HCT116 (cell line): ENCODE data around the gene MAP3K7CL. TPM values are rescaled to one million over a fixed set of nuclear protein-coding genes. Genes with fewer than 3 reads are reported as not detected.

Experiments
- ATAC-seq: fragments of 200-7000 bp; cut with Tn5 transposase; 2 replicates; pipeline ENCODE4 v1.9.1; 2020; ENCODE audit warnings: mild to moderate bottlenecking, moderate library complexity
- BruUV-seq: library from RNA; stranded (reverse); fragments of 400-500 nt; replicated peaks from 2 replicates; lab custom pipeline; 2021; lab: Mats Ljungman, UMichigan
- CTCF ChIA-PET: fragments of 300-600 bp; sonication (Branson Sonifier 250); formaldehyde crosslinking; loops from one replicate; lab custom pipeline; 2021; ENCODE audit warnings: antibody characterized with exemption; lab: Charles Lee
- POLR2A ChIA-PET: fragments of 300-600, 350-600 bp; sonication (Branson Sonifier 250); formaldehyde crosslinking; loops from one replicate; lab custom pipeline; 2021; ENCODE audit warnings: antibody characterized with exemption; lab: Charles Lee
- RAD21 ChIA-PET, 2 experiments: fragments of 300-600 bp; sonication (Branson Sonifier 250); formaldehyde crosslinking; loops; one replicate each; lab custom pipeline; 2023; ENCODE audit warnings: low total read pairs in 2 of 2; ENCODE audit not compliant: uncharacterized antibody in 2 of 2, unreplicated experiment in 2 of 2, low non-redundant PET in 1 of 2; lab: Charles Lee
- DNase-seq: peaks from one replicate; pipeline ENCODE4 v3.0.0-alpha.2; 2010; ENCODE audit warnings: low read depth, low spot score
- H2AFZ ChIP-seq: fragments of 200-600 bp; shearing (Covaris generic), sonication (generic); 2 replicates; pipeline ENCODE4 v1.6.1; 2017; ENCODE audit warnings: low read depth, mixed run types, mixed read lengths, antibody characterized with exemption, low read length; ENCODE audit not compliant: poor library complexity, severe bottlenecking
- H3K27ac ChIP-seq: 2 replicates; pipeline ENCODE4 v1.5.1; 2012; ENCODE audit warnings: low read depth, low read length
- H3K27me3 ChIP-seq: fragments of 200-600 bp; sonication (generic); 2 replicates; pipeline ENCODE4 v1.6.1; 2016; ENCODE audit warnings: mixed run types, low read length, mixed read lengths; ENCODE audit not compliant: insufficient read depth
- H3K36me3 ChIP-seq, 2 experiments: fragments of 200-500 bp in 1 of 2; fragments of 200-600 bp in 1 of 2; sonication (Bioruptor generic) in 1 of 2; sonication (generic) in 1 of 2; 2 replicates each; pipeline versions ENCODE4 v1.5.1 to v1.6.1; 2014 to 2016; ENCODE audit warnings: low read length in 2 of 2, inconsistent platforms in 1 of 2, mixed read lengths in 1 of 2, mixed run types in 1 of 2; ENCODE audit not compliant: insufficient read depth in 2 of 2, control insufficient read depth in 1 of 2
- H3K4me1 ChIP-seq, 2 experiments: fragments of 200-600 bp in 1 of 2; sonication (generic) in 1 of 2; 2 replicates each; pipeline versions ENCODE4 v1.5.1 to v1.6.1; 2012 to 2017; ENCODE audit warnings: low read length in 2 of 2, inconsistent platforms in 1 of 2, mild to moderate bottlenecking in 1 of 2, mixed read lengths in 1 of 2, mixed run types in 1 of 2, moderate library complexity in 1 of 2; ENCODE audit not compliant: insufficient read depth in 2 of 2, control insufficient read depth in 1 of 2
- H3K4me2 ChIP-seq: fragments of 200-600 bp; sonication (generic); 2 replicates; pipeline ENCODE4 v1.6.1; 2017; ENCODE audit warnings: mixed run types, low read length, mixed read lengths
- H3K4me3 ChIP-seq, 2 experiments: fragments of 200-600 bp in 1 of 2; sonication (generic) in 1 of 2; replicated peaks in 1 of 2; 2 replicates each; pipeline ENCODE4 v1.5.1; 2011 to 2016; ENCODE audit warnings: low read length in 2 of 2, control low read depth in 1 of 2, low read depth in 1 of 2, mild to moderate bottlenecking in 1 of 2, mixed read lengths in 1 of 2, mixed run types in 1 of 2
- H3K79me2 ChIP-seq: fragments of 200-600 bp; sonication (generic); 2 replicates; pipeline ENCODE4 v1.6.1; 2017; ENCODE audit warnings: mild to moderate bottlenecking, mixed run types, low read length, moderate library complexity, mixed read lengths; ENCODE audit not compliant: insufficient read depth
- H3K9ac ChIP-seq: fragments of 200-600 bp; sonication (generic); 2 replicates; pipeline ENCODE4 v1.6.1; 2016; ENCODE audit warnings: low read length, mixed read lengths
- H3K9me2 ChIP-seq: fragments of 200-600 bp; sonication (generic), shearing (Covaris generic); 2 replicates; pipeline ENCODE4 v1.6.1; 2017; ENCODE audit warnings: mixed run types, mild to moderate bottlenecking, moderate library complexity; ENCODE audit not compliant: insufficient read depth
- H3K9me3 ChIP-seq, 2 experiments: fragments of 200-500 bp in 1 of 2; fragments of 200-600 bp in 1 of 2; sonication (Bioruptor generic) in 1 of 2; sonication (generic) in 1 of 2; 2 replicates each; pipeline ENCODE4 v1.6.1; 2014 to 2017; ENCODE audit warnings: low read length in 2 of 2, mixed read lengths in 2 of 2, inconsistent platforms in 1 of 2, low read depth in 1 of 2, mild to moderate bottlenecking in 1 of 2, mixed run types in 1 of 2, moderate library complexity in 1 of 2; ENCODE audit not compliant: control insufficient read depth in 1 of 2, insufficient read depth in 1 of 2
- H4K20me1 ChIP-seq: fragments of 200-600 bp; sonication (generic), shearing (Covaris generic); 2 replicates; pipeline ENCODE4 v1.6.1; 2017; ENCODE audit warnings: mixed run types, mild to moderate bottlenecking, moderate library complexity; ENCODE audit not compliant: insufficient read depth
- CBX3 ChIP-seq: IDR thresholded peaks from 2 replicates; pipeline ENCODE4 v1.6.1; 2012; ENCODE audit warnings: low read depth
- ELF1 ChIP-seq: IDR thresholded peaks from 2 replicates; pipeline ENCODE4 v1.6.1; 2012; ENCODE audit warnings: low read depth, borderline replicate concordance
- EZH2 ChIP-seq: fragments of 200-600 bp; sonication (generic); IDR thresholded peaks from 2 replicates; pipeline ENCODE4 v1.6.1; 2017; ENCODE audit warnings: antibody characterized with exemption, mixed run types
- FOSL1 ChIP-seq: IDR thresholded peaks from 2 replicates; pipeline ENCODE4 v1.6.1; 2012; ENCODE audit warnings: low read depth
- POLR2A ChIP-seq: IDR thresholded peaks from 2 replicates; pipeline ENCODE4 v1.7.0; 2011; ENCODE audit warnings: borderline replicate concordance; ENCODE audit not compliant: insufficient read depth, insufficient read length; ENCODE audit errors: extremely low read depth
- SP1 ChIP-seq: IDR thresholded peaks from 2 replicates; pipeline ENCODE4 v1.6.1; 2012; ENCODE audit warnings: low read depth
- TCF7L2 ChIP-seq: IDR thresholded peaks from 2 replicates; pipeline ENCODE4 v1.7.0; 2011; ENCODE audit warnings: borderline replicate concordance, inconsistent platforms; ENCODE audit not compliant: insufficient read depth, insufficient read length; ENCODE audit errors: extremely low read depth
- ZNF274 ChIP-seq: fragments of 200-500 bp; sonication (Bioruptor generic); IDR thresholded peaks from 2 replicates; pipeline ENCODE4 v1.6.1; 2014; ENCODE audit warnings: mild to moderate bottlenecking, low read depth, low read length, inconsistent platforms
- intact Hi-C: fragments of 100-400 bp; cut with micrococcal nuclease; formaldehyde crosslinking; loops from 2 replicates; pipeline ENCODE4 v1.10.0; 2022
- total RNA-seq: library from RNA; stranded (reverse); gene quantifications from one replicate; pipeline ENCODE4 v1.2.1, GENCODE V29; 2021; ENCODE audit not compliant: unreplicated experiment
- TF ChIP-seq, protein P1 (sequence below): IDR thresholded peaks from 2 replicates; pipeline ENCODE4 v1.6.1; 2012
- TF ChIP-seq, protein P2 (sequence below): IDR thresholded peaks from 2 replicates; pipeline ENCODE4 v1.6.1; 2012
- TF ChIP-seq, protein P3 (sequence below), 3 experiments: fragments of 200-600 bp in 1 of 3; sonication (generic) in 1 of 3; IDR thresholded peaks in 2 of 3; conservative IDR thresholded peaks in 1 of 3; 2 replicates each; pipeline ENCODE4 v1.5.1; 2012 to 2017; ENCODE audit warnings: low read depth in 2 of 3, low read length in 2 of 3, antibody characterized with exemption in 1 of 3, borderline replicate concordance in 1 of 3, control low read depth in 1 of 3, mild to moderate bottlenecking in 1 of 3, mixed read lengths in 1 of 3, mixed run types in 1 of 3, moderate library complexity in 1 of 3; ENCODE audit not compliant: insufficient read depth in 1 of 3
- TF ChIP-seq, protein P4 (sequence below): IDR thresholded peaks from 2 replicates; pipeline ENCODE4 v1.6.1; 2012; ENCODE audit warnings: low read depth

MAP3K7CL gene
- total RNA-seq, 1 experiment from 2014 or later = 0.57 TPM

DNA sequence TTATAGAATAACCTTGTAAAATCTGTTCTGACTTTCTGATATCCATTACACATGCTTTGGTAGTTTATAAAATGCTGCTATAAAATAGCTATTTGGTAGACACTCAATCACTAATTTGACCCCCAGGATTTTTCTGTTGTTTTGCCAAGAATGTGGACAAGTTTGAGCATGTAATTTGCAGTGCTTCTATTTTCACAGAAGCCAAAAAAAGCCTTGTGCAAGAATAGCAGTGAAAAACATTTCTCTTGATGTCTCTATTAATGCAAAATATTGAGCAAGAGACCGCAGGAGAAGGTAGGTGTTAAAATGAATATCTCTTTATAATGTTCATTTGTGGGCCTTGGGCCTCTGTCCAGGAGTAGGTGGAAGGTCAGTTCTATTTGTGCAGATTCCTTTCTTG is 22.5 kb downstream of the MAP3K7CL start:
- ChIA-PET POLR2A (no interaction called here), CTCF (no interaction called here), RAD21 (no interaction called here)
- Histone ChIP-seq H3K9me2 (no peaks in the 10 kb centered on the region), H3K9ac (no peak overlapping the region), H3K9me3 (no peaks in the 10 kb centered on the region), H4K20me1 (no peaks in the 10 kb centered on the region), H3K27me3 (no peaks in the 10 kb centered on the region), H3K36me3 (no peaks in the 10 kb centered on the region), H2AFZ (no peak overlapping the region), H3K4me2 (no peak overlapping the region), H3K27ac (no peak overlapping the region), H3K4me3 (no peak overlapping the region), H3K4me1 (0 out of 4 replicates have a peak, but pooled peaks cover 0 to 4% of the 10 kb centered on the region in 2 experiments), H3K79me2 (no peaks in the 10 kb centered on the region)
- no TSS peak for BruUV-seq
- no peak for ATAC-seq
- no peak for TF ChIP-seq SP1
- DNase-seq = no peak
- intact Hi-C loops = no loop called here

DNA sequence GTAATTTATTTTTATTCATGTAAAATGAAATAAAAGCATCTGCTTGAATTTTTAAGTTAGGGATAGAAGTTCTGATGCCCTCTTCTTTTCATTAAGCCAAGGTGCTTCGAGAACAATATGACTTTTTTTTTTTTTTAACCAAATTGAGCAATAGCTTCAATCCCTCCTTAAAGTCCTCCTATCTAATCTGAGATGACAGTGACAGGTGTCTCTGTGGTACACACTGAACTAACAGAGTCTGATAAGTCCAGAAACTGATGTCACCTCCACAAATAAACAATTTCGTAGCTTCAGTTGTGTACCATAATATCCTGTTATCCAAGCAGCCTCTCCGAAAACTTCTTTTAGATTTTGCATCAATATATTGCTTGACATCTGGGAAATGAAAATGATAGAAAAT is 23.8 kb downstream of the MAP3K7CL start:
- CTCF ChIA-PET = interaction anchor here (1.0 kb wide), 1 partner anchor 10 kb away, joined by 3 read pairs; no protein-coding TSS in a partner anchor
- ATAC-seq = no peak

More for the DNA sequence above, 23.8 kb downstream of the MAP3K7CL start:
- BruUV-seq = no TSS peak
- Histone ChIP-seq H3K9ac (no peak overlapping the region), H3K9me2 (no peaks in the 10 kb centered on the region), H3K4me3 (no peak overlapping the region), H3K4me1 (0 out of 4 replicates have a peak, but pooled peaks cover 0 to 4% of the 10 kb centered on the region in 2 experiments), H3K27ac (no peak overlapping the region), H3K79me2 (no peaks in the 10 kb centered on the region), H2AFZ (no peak overlapping the region), H3K4me2 (no peak overlapping the region), H4K20me1 (no peaks in the 10 kb centered on the region), H3K27me3 (no peaks in the 10 kb centered on the region), H3K36me3 (no peaks in the 10 kb centered on the region), H3K9me3 (no peaks in the 10 kb centered on the region)
- intact Hi-C loops = no loop called here
- RAD21 ChIA-PET = no interaction called here
- POLR2A ChIA-PET = no interaction called here
- TF ChIP-seq, protein P1, sequence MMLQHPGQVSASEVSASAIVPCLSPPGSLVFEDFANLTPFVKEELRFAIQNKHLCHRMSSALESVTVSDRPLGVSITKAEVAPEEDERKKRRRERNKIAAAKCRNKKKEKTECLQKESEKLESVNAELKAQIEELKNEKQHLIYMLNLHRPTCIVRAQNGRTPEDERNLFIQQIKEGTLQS = no peak
- TF ChIP-seq EZH2 (no peak), ZNF274 (no peak), TCF7L2 (no peak), FOSL1 (no peak), CBX3 (no peak), POLR2A (no peak), ELF1 (no peak)
- TF ChIP-seq, protein P2, sequence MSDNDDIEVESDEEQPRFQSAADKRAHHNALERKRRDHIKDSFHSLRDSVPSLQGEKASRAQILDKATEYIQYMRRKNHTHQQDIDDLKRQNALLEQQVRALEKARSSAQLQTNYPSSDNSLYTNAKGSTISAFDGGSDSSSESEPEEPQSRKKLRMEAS = no peak
- TF ChIP-seq, protein P3, sequence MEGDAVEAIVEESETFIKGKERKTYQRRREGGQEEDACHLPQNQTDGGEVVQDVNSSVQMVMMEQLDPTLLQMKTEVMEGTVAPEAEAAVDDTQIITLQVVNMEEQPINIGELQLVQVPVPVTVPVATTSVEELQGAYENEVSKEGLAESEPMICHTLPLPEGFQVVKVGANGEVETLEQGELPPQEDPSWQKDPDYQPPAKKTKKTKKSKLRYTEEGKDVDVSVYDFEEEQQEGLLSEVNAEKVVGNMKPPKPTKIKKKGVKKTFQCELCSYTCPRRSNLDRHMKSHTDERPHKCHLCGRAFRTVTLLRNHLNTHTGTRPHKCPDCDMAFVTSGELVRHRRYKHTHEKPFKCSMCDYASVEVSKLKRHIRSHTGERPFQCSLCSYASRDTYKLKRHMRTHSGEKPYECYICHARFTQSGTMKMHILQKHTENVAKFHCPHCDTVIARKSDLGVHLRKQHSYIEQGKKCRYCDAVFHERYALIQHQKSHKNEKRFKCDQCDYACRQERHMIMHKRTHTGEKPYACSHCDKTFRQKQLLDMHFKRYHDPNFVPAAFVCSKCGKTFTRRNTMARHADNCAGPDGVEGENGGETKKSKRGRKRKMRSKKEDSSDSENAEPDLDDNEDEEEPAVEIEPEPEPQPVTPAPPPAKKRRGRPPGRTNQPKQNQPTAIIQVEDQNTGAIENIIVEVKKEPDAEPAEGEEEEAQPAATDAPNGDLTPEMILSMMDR (IDR thresholded peaks at IDR 0.05 in 2 of 3, conservative IDR thresholded peaks at IDR 0.05 in 1 of 3; ENCODE audit: borderline replicate concordance in 1 of 3, insufficient read depth in 1 of 3, low read depth in 2 of 3, low read length in 2 of 3) = no peak
- TF ChIP-seq, protein P4, sequence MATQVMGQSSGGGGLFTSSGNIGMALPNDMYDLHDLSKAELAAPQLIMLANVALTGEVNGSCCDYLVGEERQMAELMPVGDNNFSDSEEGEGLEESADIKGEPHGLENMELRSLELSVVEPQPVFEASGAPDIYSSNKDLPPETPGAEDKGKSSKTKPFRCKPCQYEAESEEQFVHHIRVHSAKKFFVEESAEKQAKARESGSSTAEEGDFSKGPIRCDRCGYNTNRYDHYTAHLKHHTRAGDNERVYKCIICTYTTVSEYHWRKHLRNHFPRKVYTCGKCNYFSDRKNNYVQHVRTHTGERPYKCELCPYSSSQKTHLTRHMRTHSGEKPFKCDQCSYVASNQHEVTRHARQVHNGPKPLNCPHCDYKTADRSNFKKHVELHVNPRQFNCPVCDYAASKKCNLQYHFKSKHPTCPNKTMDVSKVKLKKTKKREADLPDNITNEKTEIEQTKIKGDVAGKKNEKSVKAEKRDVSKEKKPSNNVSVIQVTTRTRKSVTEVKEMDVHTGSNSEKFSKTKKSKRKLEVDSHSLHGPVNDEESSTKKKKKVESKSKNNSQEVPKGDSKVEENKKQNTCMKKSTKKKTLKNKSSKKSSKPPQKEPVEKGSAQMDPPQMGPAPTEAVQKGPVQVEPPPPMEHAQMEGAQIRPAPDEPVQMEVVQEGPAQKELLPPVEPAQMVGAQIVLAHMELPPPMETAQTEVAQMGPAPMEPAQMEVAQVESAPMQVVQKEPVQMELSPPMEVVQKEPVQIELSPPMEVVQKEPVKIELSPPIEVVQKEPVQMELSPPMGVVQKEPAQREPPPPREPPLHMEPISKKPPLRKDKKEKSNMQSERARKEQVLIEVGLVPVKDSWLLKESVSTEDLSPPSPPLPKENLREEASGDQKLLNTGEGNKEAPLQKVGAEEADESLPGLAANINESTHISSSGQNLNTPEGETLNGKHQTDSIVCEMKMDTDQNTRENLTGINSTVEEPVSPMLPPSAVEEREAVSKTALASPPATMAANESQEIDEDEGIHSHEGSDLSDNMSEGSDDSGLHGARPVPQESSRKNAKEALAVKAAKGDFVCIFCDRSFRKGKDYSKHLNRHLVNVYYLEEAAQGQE = no peak
- no peak for DNase-seq
